Endodermal cell (in vitro differentiated cells): Measurements from ENCODE around the gene AQP12A. TPM values are rescaled to one million over a fixed set of nuclear protein-coding genes. Genes with fewer than 3 reads are reported as not detected.
"Not testable (repeated sequence)": the region's sequence is repeated elsewhere in the genome, so short reads cannot be mapped to it uniquely, and the experiment has no call there.

Experiments
- DNase-seq: peaks from one replicate; pipeline ENCODE4 v3.0.0-alpha.2; 2017
- H3K27ac ChIP-seq: 2 replicates; pipeline ENCODE4 v1.5.1; 2013; ENCODE audit warnings: mild to moderate bottlenecking, low read depth, low read length, moderate library complexity
- H3K27me3 ChIP-seq: 2 replicates; pipeline ENCODE4 v1.6.1; 2013; ENCODE audit warnings: mild to moderate bottlenecking, low read length, moderate library complexity; ENCODE audit not compliant: insufficient read depth, control insufficient read depth, poor library complexity, severe bottlenecking
- H3K36me3 ChIP-seq: 2 replicates; pipeline ENCODE4 v1.7.0; 2013; ENCODE audit warnings: mild to moderate bottlenecking, low read length, moderate library complexity; ENCODE audit not compliant: control insufficient read depth, insufficient read depth
- H3K4me1 ChIP-seq: one replicate; pipeline ENCODE4 v1.7.0; 2013; ENCODE audit warnings: low read length; ENCODE audit not compliant: control insufficient read depth, insufficient read depth
- H3K4me3 ChIP-seq: 2 replicates; pipeline ENCODE4 v1.5.1; 2013; ENCODE audit warnings: mild to moderate bottlenecking, low read length, moderate library complexity
- H3K9ac ChIP-seq: 2 replicates; pipeline ENCODE4 v1.6.1; 2013; ENCODE audit warnings: mild to moderate bottlenecking, low read length, moderate library complexity; ENCODE audit not compliant: poor library complexity, severe bottlenecking; ENCODE audit errors: extremely low read depth
- H3K9me3 ChIP-seq: 2 replicates; pipeline ENCODE4 v1.6.1; 2013; ENCODE audit warnings: mild to moderate bottlenecking, low read length, moderate library complexity; ENCODE audit not compliant: control insufficient read depth
- H3K27ac Mint-ChIP-seq: 2 replicates; pipeline ENCODE4 v1.8.0; 2020; ENCODE audit warnings: mixed read lengths
- H3K27me3 Mint-ChIP-seq: 2 replicates; pipeline ENCODE4 v1.8.0; 2021; ENCODE audit warnings: mild to moderate bottlenecking, mixed read lengths; ENCODE audit not compliant: insufficient read depth
- H3K36me3 Mint-ChIP-seq: 2 replicates; pipeline ENCODE4 v1.8.0; 2020; ENCODE audit warnings: low read depth, mixed read lengths
- H3K4me1 Mint-ChIP-seq: 2 replicates; pipeline ENCODE4 v1.8.0; 2020; ENCODE audit warnings: mixed read lengths
- H3K4me3 Mint-ChIP-seq: 2 replicates; pipeline ENCODE4 v1.8.0; 2020; ENCODE audit warnings: mild to moderate bottlenecking, moderate library complexity, mixed read lengths
- H3K9me3 Mint-ChIP-seq: 2 replicates; pipeline ENCODE4 v1.8.0; 2020; ENCODE audit warnings: mild to moderate bottlenecking, mixed read lengths
- CTCF ChIP-seq: fragments of 200-600 bp; sonication (generic); conservative IDR thresholded peaks from 2 replicates; pipeline ENCODE4 v1.5.0; 2021; ENCODE audit warnings: antibody characterized with exemption, mild to moderate bottlenecking
- WGBS, 2 experiments: methylation state at CpG; one replicate each; pipeline versions ENCODE4 v1.1.5 to v1.1.7; 2013; ENCODE audit warnings: missing lambda C conversion rate in 2 of 2, mixed read lengths in 1 of 2; ENCODE audit not compliant: insufficient coverage in 1 of 2, insufficient read length in 1 of 2; 5-methylcytosine and 5-hydroxymethylcytosine counted together
- total RNA-seq, 2 donors: library from RNA; stranded (reverse); fragmentation: NEBNext Ultra II Directional in 1 of 2; extraction: Animal tissue kit (Norgen Biotek cat#: 25700) in 1 of 2; gene quantifications; 2 replicates in 1 of 2; 3 replicates in 1 of 2; pipeline ENCODE4 v1.2.1, GENCODE V29; 2021

Gene AQP12A
- total RNA-seq, 2 donors from 2014 or later = not detected

DNA sequence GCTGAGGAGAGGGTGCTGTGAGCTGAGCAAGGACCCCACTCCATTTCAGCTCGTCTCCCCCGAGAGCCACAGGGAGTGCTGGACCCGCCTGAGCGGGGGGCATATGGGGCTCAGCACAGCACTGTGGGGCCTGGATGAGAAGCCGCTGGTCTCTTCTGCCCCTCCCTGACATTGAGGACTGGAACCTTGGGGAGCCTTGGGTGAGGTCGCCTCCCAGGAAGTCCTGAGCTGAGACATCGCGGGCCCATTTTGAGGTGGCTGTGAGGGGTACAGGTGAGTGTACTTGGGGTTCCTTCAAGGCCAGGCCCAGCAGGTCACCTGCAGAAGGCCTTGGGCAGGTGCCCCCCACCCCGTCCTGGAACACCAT, 3.1 kb upstream of the AQP12A start:
- H3K4me3 Mint-ChIP-seq = no peak overlapping the region
- no peak for TF ChIP-seq CTCF
- no peak overlapping the region for H3K4me3 ChIP-seq
- H3K27me3 Mint-ChIP-seq = no peaks in the 10 kb centered on the region
- H3K9me3 Mint-ChIP-seq = no peaks in the 10 kb centered on the region
- H3K27me3 ChIP-seq = no peaks in the 10 kb centered on the region
- H3K27ac Mint-ChIP-seq = no peak overlapping the region
- DNase-seq = no peak
- H3K36me3 Mint-ChIP-seq = no peaks in the 10 kb centered on the region
- no peaks in the 10 kb centered on the region for H3K9me3 ChIP-seq
- peaks cover 6% of the 10 kb centered on the region for H3K4me1 Mint-ChIP-seq
- no peaks in the 10 kb centered on the region for H3K36me3 ChIP-seq
- no peak overlapping the region for H3K27ac ChIP-seq
- WGBS, 2 experiments = 96 to 100% methylated on average over 3 to 9 of the region's 9 CpGs
- no peaks in the 10 kb centered on the region for H3K4me1 ChIP-seq
- no peak overlapping the region for H3K9ac ChIP-seq

GRCh38 chr2:240689975-240690374, 1.7 kb upstream of the AQP12A start:
- Histone ChIP-seq H3K9me3 (no peaks in the 10 kb centered on the region), H3K9ac (no peak overlapping the region), H3K4me1 (no peaks in the 10 kb centered on the region), H3K4me3 (no peak overlapping the region), H3K27ac (no peak overlapping the region), H3K27me3 (no peaks in the 10 kb centered on the region), H3K36me3 (no peaks in the 10 kb centered on the region)
- Mint-ChIP-seq H3K36me3 (no peaks in the 10 kb centered on the region), H3K9me3 (no peaks in the 10 kb centered on the region), H3K4me1 (peaks cover 6% of the 10 kb centered on the region), H3K4me3 (no peak overlapping the region), H3K27ac (no peak overlapping the region), H3K27me3 (no peaks in the 10 kb centered on the region)
- peak; percentile 35 for DNase-seq
- TF ChIP-seq CTCF = no peak
- 84 to 86% methylated on average over 5 to 11 of the region's 11 CpGs for WGBS, 2 experiments

- H3K27me3 ChIP-seq, H3K36me3 Mint-ChIP-seq, DNase-seq, H3K27me3 Mint-ChIP-seq, H3K4me1 Mint-ChIP-seq, H3K9me3 Mint-ChIP-seq, H3K4me3 Mint-ChIP-seq, H3K4me3 ChIP-seq, H3K27ac Mint-ChIP-seq, H3K9me3 ChIP-seq, H3K27ac ChIP-seq, H3K9ac ChIP-seq, H3K36me3 ChIP-seq, H3K4me1 ChIP-seq: not testable (repeated sequence)
- 86 to 100% methylated on average over 1 to 4 of the region's 18 CpGs for WGBS, 2 experiments
Measured at GRCh38 chr2:240690421-240691074, 1.1 kb upstream of the AQP12A start.

DNA sequence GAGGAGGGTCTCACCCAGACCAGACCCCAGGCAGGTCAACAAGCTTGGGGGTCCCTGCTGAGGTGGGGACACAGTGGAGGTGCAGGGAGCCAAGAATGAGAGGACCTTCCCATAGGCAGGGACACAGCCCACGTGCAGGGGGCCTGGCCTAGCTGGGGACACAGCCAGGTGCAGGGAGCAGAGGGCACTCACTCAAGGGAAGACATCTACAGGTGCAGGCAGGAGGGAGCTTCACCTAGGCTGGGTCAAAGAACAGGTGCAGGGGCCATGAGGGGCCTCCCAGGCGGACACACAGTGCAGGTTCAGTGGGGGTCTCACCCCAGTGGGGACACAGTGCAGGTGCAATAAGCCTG, 615 bp upstream of the AQP12A start:
- not testable (repeated sequence) for H3K4me1 Mint-ChIP-seq

GRCh38 chr2:240692583-240693561, 1.2 kb downstream of the AQP12A start:
- not testable (repeated sequence) for H3K4me3 Mint-ChIP-seq, H3K27me3 ChIP-seq, H3K27ac Mint-ChIP-seq, H3K36me3 ChIP-seq, H3K4me1 Mint-ChIP-seq, H3K9ac ChIP-seq, H3K27me3 Mint-ChIP-seq, H3K36me3 Mint-ChIP-seq, H3K27ac ChIP-seq, H3K9me3 ChIP-seq, H3K4me1 ChIP-seq, H3K9me3 Mint-ChIP-seq, H3K4me3 ChIP-seq
- peak; percentile 20 for DNase-seq
- 90 to 91% methylated on average over 2 to 8 of the region's 34 CpGs for WGBS, 2 experiments

More for the DNA sequence above, 615 bp upstream of the AQP12A start:
- not testable (repeated sequence) for H3K27ac ChIP-seq, H3K36me3 ChIP-seq, H3K4me3 Mint-ChIP-seq, H3K9me3 Mint-ChIP-seq, H3K27me3 Mint-ChIP-seq, H3K27ac Mint-ChIP-seq, H3K36me3 Mint-ChIP-seq, H3K9me3 ChIP-seq, H3K4me1 ChIP-seq, H3K4me3 ChIP-seq, H3K27me3 ChIP-seq, H3K9ac ChIP-seq
- DNase-seq = peak; percentile 2
- 79% methylated on average over 1 of the region's 2 CpGs; no CpG with 5 or more reads in 1 of the 2 experiments for WGBS, 2 experiments
